Muscle of arm (tissue), 12 donors: ENCODE results near the gene GDPD5. TPM values are rescaled to one million over a fixed set of nuclear protein-coding genes. Genes with fewer than 3 reads are reported as not detected.
"Not testable (repeated sequence)": the region's sequence is repeated elsewhere in the genome, so short reads cannot be mapped to it uniquely, and the experiment has no call there.

Experiments used
- DNase-seq: peaks from one replicate; pipeline ENCODE4 v3.0.0-alpha.2; 2013
- polyA plus RNA-seq, 12 donors: library from polyadenylated mRNA; unstranded; fragments of 120-200 nt; gene quantifications; one replicate each; pipeline ENCODE4 v1.2.1, GENCODE V29; 2013; ENCODE audit not compliant: insufficient read length in 12 of 12

Gene GDPD5
- polyA plus RNA-seq, 12 donors = 11.2 to 24.9 (median 20.3) TPM; not detected in 1

DNA sequence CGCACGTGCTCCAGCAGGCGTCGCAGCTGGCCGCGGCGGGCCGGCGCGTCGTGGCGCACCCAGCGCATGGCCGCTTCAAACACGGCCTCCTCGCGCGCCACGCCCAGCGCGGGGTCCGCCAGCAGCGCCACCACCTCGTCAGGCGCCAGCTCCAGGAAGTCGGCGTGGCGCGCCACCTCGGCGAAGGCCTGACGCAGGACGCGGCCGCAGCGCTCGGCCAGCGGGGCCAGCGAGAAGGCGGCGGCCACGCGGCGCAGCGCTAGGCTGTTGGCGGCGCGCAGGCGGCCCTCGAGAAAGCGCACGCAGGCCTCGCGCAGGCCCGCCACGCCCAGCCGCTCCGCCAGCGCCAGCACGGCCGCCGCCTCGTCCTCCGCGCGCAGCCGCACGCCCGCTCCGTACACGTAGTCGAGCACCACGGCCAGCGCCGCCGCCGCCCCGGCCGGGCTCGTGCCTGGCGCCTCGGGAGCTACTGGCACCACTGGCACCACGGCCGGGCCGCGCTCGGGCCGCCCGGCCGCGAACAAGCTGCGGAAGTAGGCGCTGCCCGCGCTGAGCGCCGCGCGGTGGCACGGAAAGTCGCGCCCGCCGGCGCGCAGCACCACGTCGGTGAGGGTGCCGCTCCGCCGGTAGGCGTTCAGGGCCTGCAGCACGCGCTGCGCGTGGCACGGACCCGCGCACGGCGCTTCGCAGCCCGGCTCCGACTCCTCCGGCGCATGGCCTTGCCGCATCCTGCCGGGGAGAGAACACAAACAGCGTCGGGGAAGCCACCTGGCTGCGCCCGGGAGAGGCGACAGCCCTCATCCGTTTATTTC, 95.6 kb downstream of the GDPD5 start:
- no peak for DNase-seq

DNA sequence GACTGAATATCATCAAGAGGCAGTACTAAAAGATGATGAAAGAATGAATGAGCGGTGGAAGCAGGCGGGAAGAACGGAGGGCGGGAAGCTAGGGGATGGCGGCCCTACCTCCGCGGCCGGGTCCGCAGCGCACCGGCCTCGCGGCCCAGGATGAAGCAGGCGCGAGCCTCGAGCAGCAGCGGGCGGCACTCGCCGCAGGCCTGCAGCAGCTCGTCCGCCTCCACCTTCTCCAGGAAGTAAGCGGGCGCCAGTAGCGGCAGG, 96.2 kb downstream of the GDPD5 start:
- no peak for DNase-seq

DNA sequence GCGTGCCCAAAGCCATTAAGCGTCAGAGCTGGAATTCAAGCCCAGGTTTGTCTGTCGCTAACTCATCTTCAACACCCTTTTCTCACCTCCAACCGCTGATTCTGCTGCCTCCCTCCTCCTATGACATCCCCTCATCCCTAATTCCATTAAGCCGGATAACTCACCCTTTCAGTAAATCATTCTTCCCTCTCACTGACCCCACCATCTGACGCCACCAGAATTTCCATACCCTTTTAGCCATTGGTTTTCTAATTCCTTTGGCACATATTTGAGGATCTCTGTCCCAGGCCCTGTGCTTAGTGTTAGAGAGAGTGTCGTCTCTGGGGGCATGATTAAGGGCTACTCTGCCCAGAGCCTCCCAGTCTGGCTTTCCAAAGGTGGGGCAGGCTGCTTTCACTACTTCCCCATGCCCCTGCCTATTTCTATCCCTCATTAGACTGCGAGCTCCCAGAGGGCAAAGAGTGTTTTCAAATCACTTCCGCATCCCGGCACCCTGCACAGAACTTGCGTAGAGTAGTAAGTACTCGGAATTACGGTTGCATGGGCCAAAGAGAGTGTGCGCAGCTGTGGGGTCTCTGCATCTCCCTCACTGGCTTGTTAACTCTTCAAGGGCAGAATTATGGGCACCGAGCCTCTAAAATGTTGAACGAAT, 96.6 kb downstream of the GDPD5 start:
- no peak for DNase-seq

DNA sequence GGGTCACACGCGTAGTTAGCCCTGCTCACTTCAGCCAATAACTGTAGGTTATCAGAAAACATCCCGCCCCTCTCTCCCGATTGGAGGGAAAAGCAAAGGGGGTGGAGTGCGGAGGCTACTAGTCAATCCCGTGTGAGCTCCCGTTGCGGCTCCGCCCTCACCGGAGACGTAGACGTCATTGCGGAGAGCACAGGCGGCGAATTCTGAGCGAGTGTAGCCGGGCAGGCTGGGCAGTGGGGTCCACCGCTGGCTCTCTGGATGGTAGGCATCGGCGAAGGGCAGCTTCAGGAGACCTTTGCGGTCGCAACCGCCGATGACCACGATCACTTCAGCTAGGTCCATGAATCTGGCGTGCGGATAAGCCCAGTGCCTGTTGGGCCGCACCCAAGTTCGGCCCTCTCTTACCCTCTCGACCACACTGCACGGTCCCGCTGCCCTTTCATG, 97.4 kb downstream of the GDPD5 start:
- peak; percentile 81 for DNase-seq

DNA sequence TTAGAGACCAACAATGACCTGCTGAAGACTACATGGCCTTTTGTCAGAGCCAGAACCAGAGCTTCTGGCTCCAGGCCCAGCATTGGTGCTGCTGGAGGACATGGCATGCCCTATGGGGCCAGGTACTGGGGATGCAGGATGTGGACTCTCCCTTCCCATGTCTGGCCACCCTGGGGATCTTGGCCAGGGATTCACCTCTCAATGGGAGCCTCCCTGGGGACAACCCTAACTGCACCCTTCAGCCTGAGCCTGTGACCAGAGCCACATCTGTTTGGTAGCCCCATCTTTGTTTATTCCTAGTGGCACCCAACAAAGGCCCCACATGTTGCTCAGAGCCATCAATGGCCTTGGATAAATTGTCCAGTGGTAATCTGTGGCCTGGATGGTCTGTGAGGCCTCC, 98.6 kb downstream of the GDPD5 start:
- DNase-seq = no peak

DNA sequence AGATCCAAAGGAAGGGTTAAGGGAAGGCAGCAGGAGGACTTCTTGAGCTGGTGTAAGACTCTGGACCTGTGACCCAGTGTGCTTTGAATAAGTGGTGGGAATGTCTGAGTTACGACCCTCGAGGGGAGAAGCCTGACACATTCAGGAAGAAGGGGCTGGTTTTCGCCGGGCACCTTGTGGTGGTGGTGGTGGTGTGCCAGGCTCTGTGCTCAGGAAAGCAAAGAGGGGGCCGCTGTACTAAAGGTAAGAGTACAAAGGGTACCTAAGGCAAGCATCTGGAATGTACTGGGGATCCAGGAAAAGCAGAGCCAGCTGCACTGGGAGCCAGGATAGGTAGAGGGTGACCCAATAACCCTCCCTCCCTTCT, 99.0 kb downstream of the GDPD5 start:
- DNase-seq = no peak

DNA sequence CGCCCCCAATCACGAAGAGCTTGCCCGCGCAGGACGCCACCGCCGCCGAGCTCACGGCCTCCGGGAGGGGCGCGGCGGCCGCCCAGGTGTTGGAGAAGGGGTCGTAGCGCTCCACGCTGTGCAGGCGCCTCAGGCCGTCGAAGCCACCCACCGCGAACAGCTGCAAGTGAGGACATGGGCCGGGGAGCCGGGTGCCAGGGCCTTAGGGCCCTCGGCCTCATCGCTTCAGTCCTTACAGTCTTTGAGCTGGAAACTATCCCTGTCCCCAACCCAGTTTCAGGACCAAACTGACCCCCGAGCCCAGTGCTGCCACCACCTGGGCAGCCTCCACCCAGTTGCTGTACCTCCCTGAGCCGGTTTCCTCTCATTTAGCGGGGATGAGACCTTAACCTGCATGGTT, 100.3 kb downstream of the GDPD5 start:
- no peak for DNase-seq

DNA sequence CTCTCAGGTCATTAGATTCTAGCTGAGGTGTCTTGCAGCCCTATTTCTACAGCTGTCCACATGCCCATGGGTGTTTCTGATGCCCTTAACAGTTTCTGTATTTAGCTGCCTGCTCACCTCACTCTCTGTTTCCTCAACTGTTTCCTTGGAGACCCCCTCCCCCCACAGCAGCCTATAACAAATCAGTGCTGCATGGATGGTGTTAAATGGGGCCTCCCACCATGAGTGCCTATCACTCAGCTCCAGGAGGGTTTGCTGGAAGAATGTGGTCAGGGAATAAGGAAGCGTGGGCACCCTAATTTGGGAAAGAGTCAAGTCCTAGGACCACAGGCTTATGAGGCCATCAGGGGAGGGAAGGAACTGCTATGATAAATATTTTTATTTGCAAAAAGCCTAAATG, 101.3 kb downstream of the GDPD5 start:
- DNase-seq = no peak

DNA sequence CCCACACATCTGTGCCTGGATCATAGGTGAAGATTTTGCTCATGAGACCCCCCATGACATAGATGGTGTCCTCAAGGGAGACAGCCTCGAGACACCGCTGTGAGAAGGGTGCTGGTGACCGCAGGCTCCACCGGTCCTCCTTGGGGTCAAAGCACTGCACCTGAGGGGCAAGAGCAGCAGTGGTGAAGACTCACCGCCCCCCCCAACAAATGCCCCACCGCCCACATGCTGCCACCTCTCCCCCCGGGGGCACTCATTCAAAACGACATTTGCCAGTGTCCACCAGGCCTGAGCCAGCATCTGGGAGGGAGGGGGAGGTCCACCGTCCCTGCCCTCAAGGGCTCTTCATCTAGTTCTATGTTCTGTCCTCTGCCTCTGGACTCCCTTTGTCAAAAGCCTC, 102.0 kb downstream of the GDPD5 start:
- no peak for DNase-seq

DNA sequence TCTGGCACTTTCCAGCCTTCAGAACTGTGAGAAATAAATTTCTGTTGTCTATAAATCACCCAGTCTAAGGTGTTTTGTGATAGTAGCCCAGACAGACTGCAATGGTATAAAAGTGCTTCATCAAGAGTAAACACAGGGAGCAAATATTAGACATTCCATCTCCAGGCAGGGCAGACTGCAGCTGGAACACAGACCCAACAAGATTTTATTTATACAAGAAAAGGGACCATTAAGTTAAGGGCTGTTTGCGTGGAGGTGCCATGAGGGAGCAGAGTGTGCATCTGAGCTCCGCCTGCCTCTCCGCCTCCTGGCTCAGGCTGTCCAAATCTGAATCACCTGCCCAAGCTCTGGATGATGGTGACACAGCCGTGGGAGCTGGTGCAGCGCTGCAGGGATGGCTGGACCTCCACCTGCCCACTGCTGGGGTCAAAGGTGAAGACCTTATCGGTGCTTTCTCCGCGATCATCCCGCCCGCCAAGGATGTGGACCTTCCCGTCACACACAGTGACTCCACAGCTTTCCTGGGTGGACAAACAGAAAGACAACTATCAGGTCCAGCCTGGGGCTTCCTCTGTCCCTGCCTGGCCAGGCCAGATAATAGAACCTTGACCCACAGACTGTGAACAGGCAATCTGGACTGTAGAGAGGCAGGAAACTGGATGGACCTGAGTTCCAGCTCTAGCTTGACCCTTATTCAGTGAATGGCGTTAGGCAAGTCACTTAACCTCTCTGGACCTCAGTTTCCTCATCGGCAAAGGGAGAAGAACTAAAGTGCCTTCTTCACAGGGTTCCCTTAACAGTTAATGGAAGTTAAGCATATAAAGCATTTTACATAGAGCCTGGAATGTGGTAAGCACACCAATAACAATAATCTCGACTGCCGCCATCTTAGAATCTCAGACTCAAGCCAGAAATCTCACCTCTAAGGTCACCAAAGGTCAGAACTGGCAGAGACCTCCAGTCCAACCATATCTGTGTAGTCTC, 103.2 kb downstream of the GDPD5 start:
- no peak for DNase-seq

DNA sequence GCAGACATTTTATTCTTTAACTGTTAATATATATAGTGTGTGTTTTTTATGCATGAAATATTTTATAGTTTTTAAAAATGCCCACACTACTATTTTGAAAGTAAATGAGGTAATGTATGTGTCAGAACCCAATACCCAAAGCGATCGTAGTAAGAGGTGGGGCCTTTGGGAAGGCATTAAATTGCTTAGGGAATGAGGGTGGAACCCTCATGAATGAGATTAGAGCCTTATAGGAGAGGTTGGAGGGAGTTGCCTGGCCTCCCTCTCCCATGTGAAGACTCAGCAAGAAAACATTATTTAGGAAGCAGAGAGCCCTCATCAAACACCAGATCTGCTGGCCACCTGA, 103.9 kb downstream of the GDPD5 start:
- DNase-seq = no peak

DNA sequence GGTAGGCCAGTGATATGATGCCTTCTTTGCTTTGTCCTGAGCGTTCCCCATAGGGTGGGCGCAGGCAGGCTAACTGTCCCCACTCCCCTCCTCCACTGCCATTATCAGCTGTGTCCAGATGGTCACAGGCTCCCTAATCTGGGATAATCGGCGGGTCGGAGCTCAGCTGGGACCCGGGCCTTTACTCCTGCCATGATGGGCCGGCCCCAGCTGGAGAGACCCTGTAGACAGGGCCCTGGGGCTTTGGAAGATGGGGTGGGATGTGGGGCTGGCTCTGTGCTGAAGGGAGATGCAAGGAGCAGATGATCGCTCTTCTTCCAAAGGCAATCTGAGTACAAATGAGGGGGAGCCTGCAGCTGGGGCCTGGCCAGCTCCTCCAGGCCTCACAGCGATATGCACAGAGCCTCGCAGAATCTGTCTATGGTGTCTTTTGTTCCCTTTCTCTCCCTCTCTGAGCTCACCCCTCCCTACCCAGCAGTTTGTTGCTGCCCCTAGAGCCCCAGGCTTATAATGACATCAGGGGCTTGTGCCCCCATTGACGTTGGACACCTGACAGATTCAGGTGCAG, 104.6 kb downstream of the GDPD5 start:
- DNase-seq = no peak

DNA sequence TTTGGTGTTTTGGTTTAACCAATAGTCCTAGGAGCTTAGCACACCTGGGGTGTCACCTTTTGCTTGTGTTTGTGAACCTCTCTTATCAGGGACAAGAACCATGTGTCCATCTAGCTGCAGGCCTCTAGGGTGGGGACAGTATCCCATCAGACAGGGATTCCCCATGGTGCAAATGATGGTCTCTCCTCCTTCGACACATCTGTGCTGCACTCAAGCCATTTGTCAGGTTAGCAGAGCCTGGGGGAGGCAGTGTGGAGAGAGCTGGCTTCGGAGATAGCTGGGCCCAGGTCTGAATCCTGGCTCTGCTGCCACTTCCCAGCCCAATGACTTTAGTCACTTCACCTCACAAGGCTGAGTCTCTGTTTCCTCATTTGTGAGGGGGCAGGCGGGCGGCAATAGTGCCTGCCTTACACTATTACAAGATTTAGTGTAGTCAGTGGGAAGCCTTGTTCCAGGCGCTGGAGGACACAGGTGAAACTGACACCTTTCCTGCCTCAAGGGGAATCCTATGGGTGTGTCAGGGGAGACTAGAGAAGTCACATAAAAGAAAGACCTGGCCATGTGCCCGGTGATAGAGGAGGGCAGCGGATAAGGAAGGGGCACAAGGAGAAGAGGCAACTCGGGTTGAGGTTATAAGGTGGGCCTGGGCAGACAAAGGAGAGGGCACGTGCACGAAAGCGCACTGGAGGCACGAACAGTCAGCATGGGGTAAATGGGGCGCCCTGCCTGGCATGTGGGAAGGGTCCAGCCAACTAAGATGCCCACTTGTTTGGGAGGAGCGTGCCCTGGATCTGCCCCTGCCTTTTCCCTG, 105.3 kb downstream of the GDPD5 start:
- DNase-seq = no peak

DNA sequence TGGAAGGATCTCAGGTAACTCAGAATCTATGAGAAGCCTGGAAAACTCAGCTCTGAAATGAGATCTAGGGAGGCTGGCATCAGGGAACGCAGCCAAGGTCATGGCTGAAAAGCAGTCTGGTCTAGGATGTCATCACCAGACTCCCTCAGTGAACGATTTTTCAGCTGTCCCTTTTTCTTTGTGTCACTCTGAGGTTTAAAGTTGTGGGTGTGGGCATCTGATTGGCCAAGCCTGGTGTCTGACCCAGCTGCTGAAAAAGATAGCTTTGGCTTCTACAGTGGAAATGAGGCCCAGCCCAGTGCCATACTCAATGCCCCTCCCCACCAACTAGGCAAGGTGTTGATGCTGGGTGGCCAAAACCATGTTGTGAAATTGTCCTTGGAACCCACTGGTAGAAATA, 111.9 kb downstream of the GDPD5 start:
- no peak for DNase-seq

DNA sequence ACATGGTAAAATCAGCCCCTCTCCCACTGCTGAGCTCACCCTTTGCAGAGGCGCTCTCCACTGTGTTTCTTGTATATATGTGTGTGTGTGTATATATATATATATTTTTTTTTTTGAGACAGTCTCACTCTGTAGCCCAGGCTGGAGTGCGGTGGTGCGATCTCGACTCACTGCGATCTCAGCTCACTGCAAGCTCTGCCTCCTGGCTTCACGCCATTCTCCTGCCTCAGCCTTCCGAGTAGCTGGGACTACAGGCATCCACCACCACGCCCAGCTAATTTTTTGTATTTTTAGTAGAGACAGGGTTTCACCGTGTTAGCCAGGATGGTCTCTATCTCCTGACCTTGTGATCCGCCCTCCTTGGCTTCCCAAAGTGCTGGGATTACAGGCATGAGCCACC, 112.6 kb downstream of the GDPD5 start:
- not testable (repeated sequence) for DNase-seq

DNA sequence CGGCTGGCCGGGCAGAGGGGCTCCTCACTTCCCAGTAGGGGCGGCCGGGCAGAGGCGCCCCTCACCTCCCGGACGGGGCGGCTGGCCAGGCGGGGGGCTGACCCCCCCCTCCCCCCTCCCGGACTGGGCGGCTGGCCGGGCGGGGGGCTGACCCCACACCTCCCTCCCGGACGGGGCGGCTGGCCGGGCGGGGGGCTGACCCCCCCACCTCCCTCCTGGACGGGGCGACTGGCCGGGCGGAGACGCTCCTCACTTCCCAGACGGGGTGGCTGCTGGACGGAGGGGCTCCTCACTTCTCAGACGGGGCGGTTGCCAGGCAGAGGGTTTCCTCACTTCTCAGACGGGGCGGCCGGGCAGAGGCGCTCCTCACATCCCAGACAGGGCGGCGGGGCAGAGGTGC, 115.8 kb downstream of the GDPD5 start:
- DNase-seq = not testable (repeated sequence)

DNA sequence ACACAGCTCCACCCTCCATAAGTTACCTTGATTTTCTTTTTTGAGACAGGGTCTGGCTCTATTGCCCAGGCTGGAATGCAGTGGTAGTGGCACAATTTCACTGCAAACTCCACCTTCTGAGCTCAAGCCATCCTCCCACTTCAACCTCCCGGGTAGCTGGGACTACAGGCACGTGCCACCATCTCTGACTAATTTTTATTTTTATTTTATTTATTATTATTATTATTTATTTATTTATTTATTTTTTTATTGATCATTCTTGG, 116.9 kb downstream of the GDPD5 start:
- no peak for DNase-seq

DNA sequence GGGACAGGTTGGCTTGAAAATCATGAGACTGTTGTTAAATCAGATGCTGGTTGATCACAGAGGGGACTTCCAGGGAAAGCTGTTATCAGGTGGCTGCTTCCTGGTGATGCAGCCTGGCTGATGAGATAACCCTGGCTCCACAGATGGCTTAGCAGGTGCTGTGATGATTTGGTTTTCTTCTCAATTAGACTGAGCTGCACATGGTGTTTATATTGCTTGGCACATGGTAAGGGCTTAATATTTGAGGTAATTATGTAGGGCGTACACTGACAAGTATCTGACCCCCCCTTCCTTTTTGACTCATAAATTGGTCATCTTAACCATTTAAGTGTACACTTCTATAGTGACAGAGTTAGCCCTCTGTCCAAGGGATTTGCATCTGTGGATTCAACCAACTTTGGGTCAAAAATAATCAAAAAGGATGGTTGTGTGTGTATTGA, 119.4 kb downstream of the GDPD5 start:
- no peak for DNase-seq

DNA sequence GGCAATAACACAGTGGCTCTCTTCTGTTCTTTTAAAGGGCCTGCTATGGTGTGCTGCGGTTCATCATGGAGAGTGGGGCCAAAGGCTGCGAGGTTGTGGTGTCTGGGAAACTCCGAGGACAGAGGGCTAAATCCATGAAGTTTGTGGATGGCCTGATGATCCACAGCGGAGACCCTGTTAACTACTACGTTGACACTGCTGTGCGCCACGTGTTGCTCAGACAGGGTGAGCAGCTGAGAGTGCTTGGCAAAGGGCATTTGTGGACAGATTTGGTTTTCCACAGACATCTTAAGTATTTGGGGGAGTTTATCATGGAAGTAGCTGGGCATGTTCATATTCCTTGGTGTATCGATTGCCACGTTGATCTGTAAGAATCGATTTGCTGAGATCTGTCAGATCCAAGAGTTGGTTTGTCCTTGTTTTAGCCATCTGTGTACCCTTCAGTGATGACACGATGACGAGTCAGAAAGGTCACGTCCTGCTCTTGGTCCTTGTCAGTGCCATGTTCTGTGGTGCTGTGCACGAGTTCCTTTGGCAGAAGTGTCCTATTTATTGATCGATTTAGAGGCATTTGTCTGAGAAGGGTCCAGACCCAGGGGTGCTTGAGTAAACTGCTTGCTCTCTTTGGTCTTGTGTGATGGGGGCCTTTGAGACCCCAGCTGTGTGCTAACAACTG, 121.6 kb downstream of the GDPD5 start:
- DNase-seq = no peak

DNA sequence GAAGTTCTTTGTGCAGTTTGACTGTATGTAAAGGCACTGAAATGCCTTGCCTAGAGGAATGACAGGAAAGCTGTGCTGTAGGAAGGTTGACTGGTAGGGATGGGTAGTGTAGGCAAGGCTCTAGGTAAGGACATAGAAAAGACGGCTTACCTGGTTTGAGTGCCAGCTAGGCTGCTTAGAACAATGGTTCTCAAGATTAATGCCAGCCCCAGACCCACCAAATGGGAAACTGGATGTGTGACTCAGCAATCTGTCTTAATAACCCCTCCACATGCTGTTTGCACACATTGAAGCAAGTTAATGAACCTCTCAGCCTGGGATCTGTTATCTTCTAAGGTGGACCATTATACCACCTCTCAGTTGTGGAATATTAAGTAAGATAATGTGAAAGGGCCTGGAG, 122.7 kb downstream of the GDPD5 start:
- DNase-seq = no peak
